NCI-H1092 (cell line): ENCODE measurements around the gene NCL.

Experiments used
- DNase-seq: peaks from one replicate; lab custom pipeline; 2025; lab: John Stamatoyannopoulos, UW

The NCL gene

GRCh38 chr2:231463698-231464575, at the start of gene NCL:
TSS of gene NCL (minus strand) at chr2:231464484. CDS start at chr2:231464353, 131 bp downstream.
- DNase-seq: peak; percentile 66

- DNase-seq: no peak
Observed at GRCh38 chr2:231513746-231514224, 49.5 kb upstream of the NCL start.

- DNase-seq: no peak
Observed at GRCh38 chr2:231512222-231512621, 47.9 kb upstream of the NCL start.

- DNase-seq: no peak
Observed at GRCh38 chr2:231503766-231504165, 39.5 kb upstream of the NCL start.

- DNase-seq: no peak
Observed at GRCh38 chr2:231502596-231502995, 38.3 kb upstream of the NCL start.

- no peak for DNase-seq
Observed at GRCh38 chr2:231497651-231498050, 33.4 kb upstream of the NCL start.

GRCh38 chr2:231494669-231495068, 30.4 kb upstream of the NCL start:
- DNase-seq: no peak

GRCh38 chr2:231490801-231491200, 26.5 kb upstream of the NCL start:
- DNase-seq: no peak

- no peak for DNase-seq
Observed at GRCh38 chr2:231489990-231490389, 25.7 kb upstream of the NCL start.

GRCh38 chr2:231488331-231488730, 24.0 kb upstream of the NCL start:
- no peak for DNase-seq

GRCh38 chr2:231486851-231487596, 22.7 kb upstream of the NCL start:
- DNase-seq: no peak

- no peak for DNase-seq
Observed at GRCh38 chr2:231483398-231484329, 19.4 kb upstream of the NCL start.

GRCh38 chr2:231482806-231483391, 18.6 kb upstream of the NCL start:
- DNase-seq: peak; percentile 48

GRCh38 chr2:231480781-231481180, 16.5 kb upstream of the NCL start:
- no peak for DNase-seq

- no peak for DNase-seq
Observed at GRCh38 chr2:231479455-231479854, 15.2 kb upstream of the NCL start.

GRCh38 chr2:231476920-231477319, 12.6 kb upstream of the NCL start:
- DNase-seq: no peak

GRCh38 chr2:231475965-231476364, 11.7 kb upstream of the NCL start:
- DNase-seq: no peak

- DNase-seq: no peak
Observed at GRCh38 chr2:231472816-231473215, 8.5 kb upstream of the NCL start.

- no peak for DNase-seq
Observed at GRCh38 chr2:231470246-231470900, 6.1 kb upstream of the NCL start.

GRCh38 chr2:231469583-231469950, 5.3 kb upstream of the NCL start:
- DNase-seq: no peak
